ENCODE data around the gene PLXNA1.

Gene PLXNA1

GRCh38 chr3:127003601-127004280 lies 20.8 kb downstream of the PLXNA1 start:
- no peak for DNase-seq

- DNase-seq = no peak
Measured at GRCh38 chr3:127004641-127005397, 21.9 kb downstream of the PLXNA1 start.

GRCh38 chr3:127005864-127006500 lies 23.1 kb downstream of the PLXNA1 start:
- DNase-seq = no peak

- DNase-seq = no peak
Measured at GRCh38 chr3:127006781-127007436, 24.0 kb downstream of the PLXNA1 start.

GRCh38 chr3:127008236-127008635 lies 25.3 kb downstream of the PLXNA1 start:
- no peak for DNase-seq

- DNase-seq = no peak
Measured at GRCh38 chr3:127009531-127009930, 26.6 kb downstream of the PLXNA1 start.

GRCh38 chr3:127011270-127011992 lies 28.5 kb downstream of the PLXNA1 start:
- DNase-seq = no peak

- no peak for DNase-seq
Measured at GRCh38 chr3:127012091-127012490, 29.2 kb downstream of the PLXNA1 start.

- no peak for DNase-seq
Measured at GRCh38 chr3:127013181-127013580, 30.3 kb downstream of the PLXNA1 start.

- no peak for DNase-seq
Measured at GRCh38 chr3:127013758-127014535, 31.0 kb downstream of the PLXNA1 start.

- no peak for DNase-seq
Measured at GRCh38 chr3:127014536-127015281, 31.8 kb downstream of the PLXNA1 start.

GRCh38 chr3:127015282-127016042 lies 32.5 kb downstream of the PLXNA1 start:
- no peak for DNase-seq

- DNase-seq = no peak
Measured at GRCh38 chr3:127016043-127016343, 33.1 kb downstream of the PLXNA1 start.

GRCh38 chr3:127016461-127016860 lies 33.5 kb downstream of the PLXNA1 start:
- no peak for DNase-seq

- DNase-seq = no peak
Measured at GRCh38 chr3:127017229-127017628, 34.3 kb downstream of the PLXNA1 start.

GRCh38 chr3:127017781-127018180 lies 34.9 kb downstream of the PLXNA1 start:
- no peak for DNase-seq

- no peak for DNase-seq
Measured at GRCh38 chr3:127018306-127018828, 35.5 kb downstream of the PLXNA1 start.

- no peak for DNase-seq
Measured at GRCh38 chr3:127019449-127019848, 36.5 kb downstream of the PLXNA1 start.

- DNase-seq = no peak
Measured at GRCh38 chr3:127020543-127020942, 37.6 kb downstream of the PLXNA1 start.

- DNase-seq = no peak
Measured at GRCh38 chr3:127022849-127023248, 39.9 kb downstream of the PLXNA1 start.
